GM18868 (cell line): ENCODE data around the gene SBF1.
"Not testable (repeated sequence)": the region's sequence is repeated elsewhere in the genome, so short reads cannot be mapped to it uniquely, and the experiment has no call there.

Experiments
- ATAC-seq: cut with Tn5 transposase; IDR thresholded peaks from one replicate; pipeline ENCODE4 v1.9.1; 2021; ENCODE audit warnings: mild to moderate bottlenecking, moderate library complexity; ENCODE audit not compliant: unreplicated experiment

SBF1 gene

DNA sequence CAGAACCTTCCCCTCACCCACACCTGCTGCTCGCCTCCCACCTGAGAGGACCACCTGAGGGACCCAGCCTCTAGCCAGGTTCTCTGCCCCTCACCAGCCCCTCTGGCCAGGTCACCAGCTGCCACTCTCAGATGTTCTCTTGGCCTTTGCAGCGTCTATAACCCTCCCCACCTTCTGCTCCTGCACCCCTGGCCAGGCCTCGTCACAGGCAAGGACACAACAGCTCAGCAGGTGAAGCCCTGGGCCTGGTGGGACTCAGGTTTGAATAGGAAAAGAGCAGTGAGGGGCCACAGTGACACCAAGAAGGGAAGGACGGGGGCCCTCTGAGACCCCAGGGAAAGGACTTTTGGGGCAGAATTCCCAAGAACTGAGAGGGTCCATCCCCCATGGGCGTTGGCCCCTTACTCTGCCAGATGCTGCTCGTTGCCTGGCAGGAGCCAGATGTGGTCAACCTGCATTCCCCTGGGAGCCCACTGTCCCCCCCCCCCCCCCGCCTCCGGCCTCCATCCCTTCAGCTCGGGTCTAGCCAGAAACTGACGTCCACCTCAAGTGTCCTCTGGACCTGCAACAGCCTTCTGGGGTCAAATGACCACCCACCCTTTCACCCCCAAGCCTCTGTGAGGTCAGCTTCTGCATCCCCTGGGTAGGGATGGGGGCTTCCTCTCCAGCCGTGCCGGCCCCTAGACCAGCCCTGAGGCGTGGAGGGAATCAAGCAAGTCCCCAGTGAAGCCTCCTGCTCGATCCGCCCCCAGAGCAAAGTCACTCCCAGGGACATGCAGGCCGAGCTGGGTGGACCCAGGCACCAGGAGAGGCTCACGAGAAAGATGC, 28.7 kb downstream of the SBF1 start:
- no peak for ATAC-seq

DNA sequence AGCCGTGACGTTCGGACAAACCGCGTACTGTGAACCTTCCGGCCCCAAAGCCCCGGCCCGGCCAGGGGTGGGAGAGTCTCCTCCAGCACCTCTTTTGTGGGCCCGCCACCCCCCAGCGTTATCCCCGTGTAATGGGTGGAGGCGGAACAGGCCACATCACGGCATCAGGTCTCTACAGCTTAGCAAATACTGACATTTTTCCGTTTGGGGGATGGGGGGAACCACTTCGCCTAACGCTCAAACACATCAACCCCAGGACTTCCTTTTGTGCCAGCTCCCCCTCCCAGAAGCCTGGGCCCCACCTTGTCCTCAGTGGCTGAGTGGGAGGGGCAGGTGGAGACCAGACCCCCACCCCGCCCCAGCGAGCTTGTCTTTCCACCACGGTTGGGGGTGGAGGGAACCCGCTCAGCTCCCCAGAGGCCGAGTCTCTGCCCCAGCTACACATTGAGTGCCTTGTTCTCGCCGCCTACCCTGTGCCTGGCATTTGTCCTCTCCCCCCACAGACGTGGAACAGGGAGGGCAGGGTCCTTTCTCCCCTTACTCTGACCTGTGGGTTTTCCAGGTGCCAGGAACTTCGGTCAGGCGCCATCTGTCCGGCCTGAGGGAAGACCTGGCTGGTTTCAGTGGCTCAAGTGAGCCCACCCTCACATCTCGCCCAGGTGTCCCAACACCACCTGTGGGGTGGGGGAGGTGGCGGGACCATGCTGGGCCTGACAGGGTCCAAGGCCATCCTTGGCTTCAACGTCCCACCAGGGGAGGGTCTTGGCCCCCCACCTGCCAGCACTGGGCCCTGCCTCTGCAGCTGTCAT, 29.6 kb downstream of the SBF1 start:
- ATAC-seq, result no peak

DNA sequence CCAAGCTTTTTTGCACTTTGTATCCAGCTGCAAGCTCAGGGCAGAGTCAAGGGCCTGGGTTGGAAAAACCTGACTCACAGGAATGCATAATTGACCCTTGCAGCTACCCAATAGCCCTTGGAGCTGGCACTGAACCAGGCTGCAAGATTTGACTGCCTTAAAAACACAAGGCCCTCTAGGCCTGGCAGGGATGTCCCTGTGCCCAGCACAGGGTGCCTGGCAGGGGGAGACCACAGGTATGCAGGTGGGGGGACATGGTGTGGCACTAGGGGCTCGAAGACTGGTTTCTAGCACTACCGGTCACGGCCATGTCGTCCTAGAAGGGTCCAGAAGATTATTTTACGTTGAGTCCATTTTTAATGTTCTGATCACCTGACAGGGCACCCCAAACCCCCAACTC, 30.2 kb downstream of the SBF1 start:
- ATAC-seq, result no peak

DNA sequence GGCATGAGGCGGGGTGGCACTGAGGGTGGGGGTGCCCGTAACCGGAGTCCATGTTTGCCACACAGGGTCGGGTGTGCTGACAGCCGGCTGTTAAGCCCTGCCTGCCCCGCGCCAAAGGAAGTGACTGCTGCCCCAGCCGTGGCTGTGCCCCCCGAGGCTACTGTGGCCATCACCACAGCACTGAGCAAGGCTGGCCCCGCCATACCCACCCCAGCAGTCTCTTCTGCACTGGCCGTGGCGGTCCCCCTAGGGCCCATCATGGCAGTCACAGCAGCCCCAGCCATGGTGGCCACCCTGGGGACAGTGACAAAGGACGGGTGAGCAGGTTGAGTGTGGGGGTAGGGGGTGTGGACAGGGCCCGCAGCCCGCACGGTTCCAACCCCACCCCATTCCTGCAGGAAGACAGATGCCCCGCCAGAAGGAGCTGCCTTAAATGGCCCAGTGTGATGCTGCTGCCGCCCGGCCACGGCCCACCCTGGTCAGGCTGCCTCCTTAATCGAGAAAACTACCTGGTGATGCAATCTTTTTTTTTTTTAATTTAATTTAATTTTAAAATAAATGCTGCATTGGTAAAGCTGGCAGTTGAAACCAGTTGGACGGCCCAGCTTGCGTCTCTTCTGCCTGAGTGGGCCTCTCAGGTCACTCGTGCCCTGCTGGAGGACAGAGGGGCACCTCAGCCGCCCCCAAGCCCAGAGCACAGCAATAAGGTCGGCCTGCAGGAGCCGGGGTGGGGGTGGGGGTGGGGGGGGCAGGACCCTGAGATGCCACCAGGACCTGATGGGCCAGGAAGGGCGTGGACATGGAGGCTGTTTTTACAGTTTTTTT, 30.8 kb downstream of the SBF1 start:
- no peak for ATAC-seq

DNA sequence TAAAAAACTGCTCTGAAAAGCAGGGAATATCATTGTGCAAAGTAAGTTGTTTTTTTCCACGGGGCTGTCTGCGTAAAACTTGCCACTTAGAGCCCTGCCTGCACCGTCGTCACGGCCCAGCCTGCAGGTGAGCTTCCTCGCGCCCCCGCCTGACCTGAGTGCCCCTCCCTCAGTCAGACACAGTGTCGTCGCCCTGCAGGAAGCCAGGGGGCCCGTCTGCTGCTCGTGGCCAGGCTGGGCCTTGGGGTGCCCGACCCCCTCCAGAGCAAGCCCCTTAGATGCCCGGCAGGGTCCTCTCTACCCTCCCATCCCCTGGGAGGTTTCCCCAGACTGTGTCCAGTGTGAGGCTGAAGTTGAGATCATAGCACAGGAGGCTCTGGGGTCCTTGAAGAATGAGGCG, 31.6 kb downstream of the SBF1 start:
- ATAC-seq, result no peak

DNA sequence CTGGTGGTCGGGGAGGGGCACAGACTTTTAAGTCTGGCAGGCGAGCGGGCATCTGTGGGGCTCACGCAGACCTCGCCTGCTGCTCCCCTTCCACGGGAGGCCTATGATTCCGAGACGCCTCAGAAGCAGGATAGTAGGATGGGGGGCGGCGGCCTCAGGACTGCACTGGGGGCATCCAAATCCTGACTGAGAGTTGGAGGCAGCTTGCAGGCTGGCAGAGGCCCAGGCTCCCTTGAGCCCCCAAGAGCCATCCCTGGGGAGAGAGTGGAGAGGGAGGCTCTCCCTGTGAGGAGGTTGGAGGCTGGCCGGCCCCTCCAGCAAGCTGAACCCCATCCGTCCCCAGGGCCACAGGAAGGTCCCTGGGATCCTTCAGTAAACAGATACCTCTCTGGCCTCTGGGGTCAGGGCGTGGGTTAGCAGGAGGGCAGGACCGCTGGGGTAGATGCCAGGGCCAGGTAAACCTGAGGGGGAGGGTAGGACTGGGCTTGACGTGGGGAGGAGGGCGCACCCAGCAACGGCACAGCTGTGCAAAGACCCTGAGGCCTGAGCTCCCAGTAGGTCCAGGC, 33.3 kb downstream of the SBF1 start:
- no peak for ATAC-seq

DNA sequence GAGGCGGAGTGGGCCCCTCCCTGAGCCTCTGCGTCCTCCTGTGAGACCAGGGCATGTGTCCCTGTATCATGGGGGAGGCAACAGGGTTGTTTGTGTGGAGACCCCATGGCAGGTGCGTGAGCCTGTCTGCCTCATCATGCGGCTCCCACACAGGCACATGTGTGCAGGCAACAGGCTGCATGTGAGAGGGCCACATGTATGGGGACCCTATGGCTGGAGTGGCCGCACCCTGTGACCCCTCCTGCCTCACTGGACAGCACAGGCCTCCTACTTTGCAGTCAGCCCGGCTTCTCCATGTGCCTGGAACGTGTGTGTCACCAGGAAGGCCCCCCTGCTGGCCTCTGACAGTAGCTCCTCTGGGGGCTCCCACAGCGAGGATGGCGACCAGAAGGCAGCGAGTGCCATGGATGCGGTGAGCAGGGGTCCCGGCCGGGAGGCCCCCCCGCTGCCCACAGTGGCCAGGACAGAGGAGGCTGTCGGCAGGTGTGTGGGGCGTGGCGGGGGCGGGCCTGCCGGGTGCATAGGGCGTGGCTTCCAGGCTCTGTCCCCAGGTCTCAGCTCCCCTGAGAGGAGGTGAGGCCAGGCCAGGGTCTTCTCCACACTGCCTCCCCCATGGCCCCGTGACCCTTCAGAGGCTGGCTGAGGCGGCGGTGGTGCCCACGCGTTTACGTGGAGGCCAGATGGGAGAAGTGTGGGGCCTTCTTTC, 34.1 kb downstream of the SBF1 start:
- no peak for ATAC-seq

DNA sequence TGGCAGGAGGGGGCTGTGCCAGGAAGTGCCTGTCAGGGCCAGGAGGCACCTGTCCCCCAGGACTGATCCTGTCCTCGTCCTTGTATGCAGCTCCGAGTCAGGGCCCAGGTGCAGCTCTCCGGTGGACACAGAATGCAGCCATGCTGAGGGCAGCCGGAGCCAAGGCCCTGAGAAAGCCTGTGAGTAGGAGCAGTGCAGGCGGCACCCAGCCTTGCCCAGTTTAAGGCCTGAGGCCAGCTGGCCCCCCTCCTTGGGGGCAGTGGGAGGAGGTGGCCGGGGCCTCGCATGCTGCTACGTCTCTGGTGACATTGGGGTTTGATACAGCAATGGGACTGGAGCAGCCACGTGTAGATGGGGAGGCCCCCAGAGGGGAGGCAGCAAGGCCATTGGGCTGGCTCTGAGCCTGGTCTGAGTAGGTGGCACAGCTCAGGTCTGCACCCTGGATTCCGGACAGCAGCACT, 34.9 kb downstream of the SBF1 start:
- ATAC-seq, result no peak

DNA sequence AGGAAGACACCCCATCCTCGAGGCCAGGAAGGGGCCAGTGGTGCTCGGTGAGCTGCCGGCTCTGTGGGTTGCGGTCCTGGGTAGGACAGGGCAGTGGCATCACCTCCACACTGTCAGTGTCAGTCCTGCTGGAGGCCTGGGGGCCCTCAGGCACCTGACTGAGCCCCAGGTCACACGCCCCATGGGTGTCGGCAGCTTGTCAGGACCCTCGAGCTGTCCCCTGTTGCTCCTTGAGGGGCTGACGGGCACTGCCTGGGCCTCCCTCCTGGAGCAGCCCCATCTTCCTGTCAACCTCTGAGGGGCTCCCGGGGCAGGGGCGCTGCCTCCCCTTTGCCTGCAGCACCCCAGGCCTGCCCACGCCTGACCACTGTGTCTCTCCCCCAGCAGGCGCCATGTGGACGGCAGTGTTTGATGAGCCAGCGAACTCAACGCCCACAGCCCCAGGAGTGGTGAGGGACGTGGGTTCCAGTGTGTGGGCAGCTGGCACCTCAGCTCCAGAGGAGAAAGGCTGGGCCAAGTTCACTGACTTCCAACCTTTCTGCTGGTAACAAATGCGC, 35.4 kb downstream of the SBF1 start:
- ATAC-seq, result no peak

DNA sequence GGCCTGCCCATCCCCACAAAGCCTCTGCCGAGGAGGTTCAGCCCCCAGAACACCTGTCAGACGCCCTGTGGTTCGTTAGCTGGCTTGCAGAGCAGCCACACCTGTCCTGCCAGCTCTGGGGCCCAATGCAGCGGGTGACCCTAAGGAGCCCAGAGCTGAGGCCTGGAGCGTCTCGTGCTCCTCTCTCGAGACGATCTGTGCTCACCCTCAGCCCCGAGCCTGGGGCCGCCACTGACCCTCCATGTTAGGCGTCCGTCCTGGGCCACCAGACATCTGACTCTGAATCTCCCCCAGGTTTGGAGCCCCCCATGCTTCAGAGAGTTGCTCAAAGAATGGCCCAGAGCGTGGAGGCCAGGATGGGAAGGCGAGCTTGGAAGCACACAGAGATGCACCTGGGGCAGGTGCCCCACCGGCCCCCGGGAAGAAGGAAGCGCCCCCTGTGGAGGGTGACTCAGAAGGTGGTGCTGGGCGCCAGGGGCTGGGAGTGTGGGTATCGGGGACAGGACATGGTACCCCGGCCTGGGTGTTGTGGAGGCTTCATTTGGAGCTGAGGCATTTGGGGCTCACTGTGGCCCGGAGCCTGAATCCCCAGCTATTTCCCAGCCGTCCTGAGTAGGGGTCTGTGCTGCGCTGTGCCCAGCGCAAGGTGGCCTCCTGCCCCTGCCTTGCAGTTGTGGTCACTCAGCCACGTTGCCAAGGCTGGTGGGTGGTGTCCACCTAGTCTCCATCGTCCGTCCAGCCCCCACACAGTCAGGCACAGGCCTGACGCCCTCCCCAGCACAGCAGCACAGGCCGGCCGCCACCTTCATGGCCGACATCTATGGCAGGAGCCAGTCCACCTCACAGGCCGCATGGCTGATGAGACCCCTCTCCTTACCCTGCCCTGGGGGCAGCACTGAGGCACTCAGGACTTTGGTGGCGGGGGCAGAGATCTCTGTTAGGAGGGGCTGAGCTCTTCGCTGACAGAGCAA, 36.2 kb downstream of the SBF1 start:
- ATAC-seq, result no peak

DNA sequence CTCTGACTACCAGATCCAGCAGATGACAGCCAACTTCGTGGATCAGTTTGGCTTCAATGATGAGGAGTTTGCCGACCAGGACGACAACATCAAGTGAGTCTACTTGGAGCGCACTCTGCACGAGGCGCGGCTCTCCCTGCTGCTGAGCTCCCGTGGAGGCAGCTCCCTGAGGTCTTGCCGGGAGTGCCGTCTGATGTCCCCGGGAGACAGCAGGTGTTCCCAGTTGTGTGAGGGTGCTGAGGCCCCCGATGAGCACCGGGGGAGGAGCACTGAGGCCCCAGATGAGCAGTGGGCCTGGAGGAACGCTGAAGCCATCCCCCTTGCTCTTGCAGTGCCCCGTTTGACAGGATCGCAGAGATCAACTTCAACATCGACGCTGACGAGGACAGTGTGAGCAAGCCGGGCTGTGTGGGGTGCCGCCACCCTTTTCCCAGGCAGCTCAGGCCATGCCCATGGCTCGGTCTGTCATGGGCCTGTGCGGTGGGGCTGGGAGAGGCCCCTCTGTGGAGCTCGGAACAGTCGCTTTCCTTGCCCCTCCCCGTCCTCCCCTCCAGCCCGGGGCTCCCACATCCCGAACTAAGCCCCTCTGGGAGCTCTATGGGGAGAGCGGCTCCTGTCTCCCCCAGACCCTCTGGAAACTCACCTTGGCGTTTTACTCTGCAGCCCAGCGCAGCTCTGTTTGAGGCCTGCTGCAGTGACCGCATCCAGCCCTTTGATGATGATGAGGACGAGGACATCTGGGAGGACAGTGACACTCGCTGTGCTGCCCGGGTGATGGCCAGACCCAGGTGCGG, 37.1 kb downstream of the SBF1 start:
- no peak for ATAC-seq

DNA sequence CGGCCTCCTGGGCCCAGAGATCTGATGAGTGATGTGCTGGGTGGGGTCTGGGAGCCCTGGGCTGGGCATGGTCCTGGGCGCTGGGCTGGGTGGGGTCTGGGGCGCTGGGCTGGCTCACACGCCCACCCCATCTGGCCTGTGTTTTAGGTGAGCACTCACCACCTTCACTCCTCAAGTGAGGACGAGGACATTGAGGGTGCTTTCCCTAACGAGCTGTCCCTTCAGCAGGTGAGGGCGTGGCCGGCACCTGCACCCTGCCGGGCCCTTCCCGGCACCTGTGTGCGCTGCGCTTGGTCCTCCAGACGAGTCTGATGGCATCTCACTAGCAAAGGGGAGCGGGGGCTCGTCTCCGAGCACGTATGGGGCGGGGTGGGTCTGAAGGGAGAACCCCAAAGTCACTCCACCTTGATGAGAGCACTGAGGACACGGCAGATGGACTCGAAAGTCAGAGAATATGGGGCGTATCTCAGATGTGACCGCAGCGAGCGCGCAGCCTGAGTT, 37.9 kb downstream of the SBF1 start:
- ATAC-seq, result no peak

DNA sequence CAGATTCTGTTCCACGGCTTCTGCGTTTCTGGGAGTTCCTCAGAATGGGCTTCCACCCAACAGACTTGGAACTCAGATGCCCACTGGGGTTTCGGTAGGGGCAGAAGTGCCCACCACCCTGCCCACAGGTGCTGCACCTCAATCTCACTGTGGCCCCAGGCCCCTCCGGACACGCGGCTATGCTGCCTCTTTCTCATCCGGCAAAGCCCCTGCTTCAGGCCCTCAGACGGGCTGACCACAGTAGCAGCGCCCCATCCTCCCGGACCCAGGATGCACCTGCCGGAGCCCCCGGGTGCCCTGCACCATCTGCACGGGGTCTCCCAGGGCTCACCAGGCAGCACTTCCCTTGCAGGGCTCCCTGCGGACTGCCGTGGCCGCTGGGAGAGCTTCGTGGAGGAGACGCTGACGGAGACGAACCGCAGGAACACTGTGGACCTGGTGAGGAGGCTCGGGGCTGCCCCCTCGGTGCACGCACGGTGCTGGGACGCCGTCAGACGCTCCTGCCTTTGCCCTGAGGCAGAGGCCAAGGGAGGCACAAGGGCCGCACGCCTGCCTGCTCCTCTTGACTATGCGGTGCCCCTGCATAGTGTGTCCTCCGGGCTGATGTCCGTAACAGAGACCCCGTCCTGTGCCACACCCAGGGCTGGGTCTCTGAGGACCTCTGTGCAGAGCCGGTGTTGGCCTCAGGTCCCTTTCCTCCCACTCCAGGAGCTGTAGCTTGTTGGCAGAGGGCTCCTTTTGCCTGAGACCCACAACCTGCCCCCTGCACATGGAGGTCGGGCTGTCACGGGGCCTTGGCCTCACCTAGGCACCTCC, 38.6 kb downstream of the SBF1 start:
- no peak for ATAC-seq

DNA sequence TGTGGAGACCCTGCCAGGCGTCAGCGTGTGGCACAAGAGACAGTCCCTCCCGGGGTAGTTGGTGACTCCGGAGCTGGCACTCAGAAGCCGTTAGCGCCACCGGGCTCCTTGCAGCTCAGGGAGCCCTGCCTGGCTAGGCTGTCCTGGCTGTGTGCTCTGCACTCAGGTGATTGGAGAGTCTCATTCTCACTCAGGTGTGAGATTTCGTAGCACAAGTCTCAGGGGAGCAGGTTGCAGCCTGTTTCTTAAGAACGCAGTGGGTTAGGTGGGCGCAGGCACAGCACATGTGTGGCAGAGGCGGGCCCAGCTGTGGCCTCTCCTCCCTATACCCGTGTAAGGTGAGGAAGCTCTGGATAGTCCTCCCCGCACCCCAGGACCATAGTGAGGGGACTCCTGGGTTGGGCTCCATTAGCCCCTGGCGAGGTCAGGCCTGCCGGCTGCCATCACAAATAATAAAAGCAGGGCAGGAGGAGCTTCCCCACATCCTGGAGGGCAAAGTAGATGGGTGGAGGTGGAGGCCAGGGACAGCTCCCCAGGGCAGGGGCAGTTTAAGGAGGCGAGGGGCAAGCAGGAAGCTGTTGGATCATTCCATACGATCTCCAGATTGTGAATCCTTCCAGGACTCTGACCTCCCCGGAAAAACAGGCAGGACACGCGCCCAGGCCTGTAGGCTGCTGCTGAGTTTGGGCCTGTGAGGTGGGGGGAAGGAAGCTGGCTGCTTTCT, 39.4 kb downstream of the SBF1 start:
- no peak for ATAC-seq

DNA sequence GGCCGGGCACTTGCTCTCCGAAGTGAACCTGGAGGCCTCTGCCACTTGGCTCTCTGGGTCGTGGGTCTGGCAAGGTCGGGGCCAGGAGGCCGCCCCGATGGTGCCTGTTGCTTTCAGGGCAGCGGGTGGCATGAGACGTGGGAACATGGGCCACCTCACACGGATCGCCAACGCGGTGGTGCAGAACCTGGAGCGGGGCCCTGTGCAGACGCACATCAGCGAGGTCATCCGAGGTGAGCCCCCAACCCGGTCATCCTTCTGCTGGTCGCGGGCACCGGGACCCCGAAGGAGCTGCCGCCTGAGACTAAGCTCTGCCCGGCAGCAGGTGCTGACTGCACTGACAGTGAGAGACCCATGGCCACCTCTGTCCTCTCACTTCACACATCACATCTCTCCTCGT, 40.0 kb downstream of the SBF1 start:
- ATAC-seq, result no peak

DNA sequence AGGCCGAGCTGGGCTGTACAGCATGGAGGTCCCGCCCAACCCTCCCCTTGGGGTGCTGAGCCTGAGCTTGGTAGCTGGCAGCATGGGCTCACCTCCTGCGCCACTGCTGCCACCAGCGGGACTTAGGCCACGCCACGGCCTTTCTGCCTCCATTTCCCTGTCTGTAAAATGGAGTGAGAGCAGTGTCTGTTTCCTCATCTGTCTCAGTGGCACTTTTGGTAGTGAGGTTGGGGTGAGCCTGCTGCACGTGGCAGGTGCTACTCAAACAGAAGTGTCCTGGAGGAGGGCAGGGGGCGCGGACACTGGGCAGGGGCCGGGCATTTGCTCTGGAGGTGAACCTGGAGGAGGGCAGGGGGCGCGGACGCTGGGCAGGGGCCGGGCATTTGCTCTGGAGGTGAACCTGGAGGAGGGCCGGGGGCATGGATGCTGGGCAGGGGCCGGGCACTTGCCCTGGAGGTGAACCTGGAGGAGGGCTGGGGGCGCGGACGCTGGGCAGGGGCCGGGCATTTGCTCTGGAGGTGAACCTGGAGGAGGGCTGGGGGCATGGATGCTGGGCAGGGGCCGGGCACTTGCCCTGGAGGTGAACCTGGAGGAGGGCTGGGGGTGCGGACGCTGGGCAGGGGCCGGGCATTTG, 41.8 kb downstream of the SBF1 start:
- not testable (repeated sequence) for ATAC-seq
